ENCODE results near the gene APOO.

DNA sequence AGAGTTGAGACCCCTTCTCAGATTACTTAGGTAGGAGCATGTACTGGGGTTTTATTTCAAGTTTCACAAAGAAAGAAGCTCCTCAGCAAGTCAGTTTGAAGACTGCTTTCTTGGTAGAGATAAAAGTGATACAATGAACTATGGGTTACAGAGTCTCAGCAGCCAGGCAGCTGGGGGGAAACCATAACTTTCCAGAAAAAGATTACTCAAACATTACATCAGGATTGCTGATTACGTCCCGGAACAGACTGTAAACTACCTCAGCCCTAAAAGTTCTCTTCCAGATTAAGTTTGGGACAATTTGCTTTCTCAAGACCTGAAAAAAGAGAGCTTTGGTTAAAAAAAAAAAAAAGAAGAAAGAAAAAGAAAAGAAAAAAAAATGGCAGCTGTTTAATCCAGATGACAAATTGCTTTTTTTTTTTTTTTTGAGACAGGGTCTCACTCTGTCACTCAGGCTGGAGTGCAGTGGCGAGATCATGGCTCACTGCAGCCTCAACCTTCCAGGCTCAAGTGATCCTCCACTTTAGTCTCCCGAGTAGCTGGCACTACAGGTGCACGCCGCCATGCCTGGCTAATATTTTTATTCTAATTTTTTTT is 108.2 kb downstream of the APOO start:
- TF ChIP-seq, protein P1, sequence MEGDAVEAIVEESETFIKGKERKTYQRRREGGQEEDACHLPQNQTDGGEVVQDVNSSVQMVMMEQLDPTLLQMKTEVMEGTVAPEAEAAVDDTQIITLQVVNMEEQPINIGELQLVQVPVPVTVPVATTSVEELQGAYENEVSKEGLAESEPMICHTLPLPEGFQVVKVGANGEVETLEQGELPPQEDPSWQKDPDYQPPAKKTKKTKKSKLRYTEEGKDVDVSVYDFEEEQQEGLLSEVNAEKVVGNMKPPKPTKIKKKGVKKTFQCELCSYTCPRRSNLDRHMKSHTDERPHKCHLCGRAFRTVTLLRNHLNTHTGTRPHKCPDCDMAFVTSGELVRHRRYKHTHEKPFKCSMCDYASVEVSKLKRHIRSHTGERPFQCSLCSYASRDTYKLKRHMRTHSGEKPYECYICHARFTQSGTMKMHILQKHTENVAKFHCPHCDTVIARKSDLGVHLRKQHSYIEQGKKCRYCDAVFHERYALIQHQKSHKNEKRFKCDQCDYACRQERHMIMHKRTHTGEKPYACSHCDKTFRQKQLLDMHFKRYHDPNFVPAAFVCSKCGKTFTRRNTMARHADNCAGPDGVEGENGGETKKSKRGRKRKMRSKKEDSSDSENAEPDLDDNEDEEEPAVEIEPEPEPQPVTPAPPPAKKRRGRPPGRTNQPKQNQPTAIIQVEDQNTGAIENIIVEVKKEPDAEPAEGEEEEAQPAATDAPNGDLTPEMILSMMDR (IDR thresholded peaks at IDR 0.05; ENCODE audit: insufficient read depth, low read length, poor library complexity, severe bottlenecking), result no peak
- TF ChIP-seq EZH2phosphoT487 (conservative IDR thresholded peaks at IDR 0.05; ENCODE audit: low read length), result no peak

Measured in SU-DHL-6 (cell line).